Peyer's patch (tissue), 4 donors: Measurements from ENCODE around the gene MYDGF.

ENCODE experiments used
- CTCF ChIP-seq, 6 experiments: fragments of 450-650 bp in 4 of 6; fragments of 200-600 bp in 2 of 6; sonication (generic) in 1 of 6; IDR thresholded peaks; one replicate each; pipeline ENCODE4 v1.5.1; 2017 to 2019; ENCODE audit warnings: antibody characterized with exemption in 6 of 6, mild to moderate bottlenecking in 3 of 6, moderate library complexity in 1 of 6
- POLR2A ChIP-seq, 2 donors: fragments of 450-650 bp; IDR thresholded peaks; one replicate each; pipeline ENCODE4 v1.5.1; 2017; ENCODE audit warnings: antibody characterized with exemption in 2 of 2, mild to moderate bottlenecking in 2 of 2, moderate library complexity in 2 of 2

- peak in 1 of 6 experiments; percentile 8 for TF ChIP-seq CTCF (IDR thresholded peaks at IDR 0.05)
- TF ChIP-seq POLR2A (IDR thresholded peaks at IDR 0.05), result peak; percentile 49 to 70
Measured at GRCh38 chr19:4669723-4670480, at the start of gene MYDGF.
